Measurements from ENCODE around the gene KPNA1.

DNA sequence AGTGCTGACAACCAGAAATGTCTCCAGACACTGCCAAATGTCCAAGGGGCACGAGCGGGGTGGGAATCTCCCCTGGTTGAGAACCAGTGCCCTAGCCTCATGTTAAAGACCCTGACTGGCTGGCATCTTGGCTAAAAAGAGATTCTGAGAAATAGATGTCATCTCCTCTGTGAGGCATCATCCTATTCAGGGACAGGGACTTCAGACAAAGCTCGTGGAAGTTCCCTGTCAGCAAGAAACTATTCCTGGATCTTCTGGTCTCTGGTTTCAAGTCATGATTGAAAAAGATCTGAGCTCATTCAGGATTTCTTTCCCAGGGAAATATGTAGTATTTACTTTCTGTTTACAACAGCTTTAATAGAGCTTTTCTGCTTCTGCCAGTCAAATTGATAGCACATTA lies 109.7 kb downstream of the KPNA1 start:
- TF ChIP-seq RAD21 (IDR thresholded peaks at IDR 0.05) (no peak), YY1 (IDR thresholded peaks at IDR 0.05) (no peak), TAF1 (conservative IDR thresholded peaks at IDR 0.05) (no peak), HNF4G (IDR thresholded peaks at IDR 0.05) (no peak), SP1 (IDR thresholded peaks at IDR 0.05) (no peak), RXRA (IDR thresholded peaks at IDR 0.05) (no peak), GABPA (IDR thresholded peaks at IDR 0.05 in 1 of 2, conservative IDR thresholded peaks at IDR 0.05 in 1 of 2) (no peak), EGR1 (IDR thresholded peaks at IDR 0.05; ENCODE audit: low read depth in 2 of 2) (no peak), JUND (IDR thresholded peaks at IDR 0.05) (no peak), HNF4A (conservative IDR thresholded peaks at IDR 0.05) (no peak)
- TF ChIP-seq, protein P1, sequence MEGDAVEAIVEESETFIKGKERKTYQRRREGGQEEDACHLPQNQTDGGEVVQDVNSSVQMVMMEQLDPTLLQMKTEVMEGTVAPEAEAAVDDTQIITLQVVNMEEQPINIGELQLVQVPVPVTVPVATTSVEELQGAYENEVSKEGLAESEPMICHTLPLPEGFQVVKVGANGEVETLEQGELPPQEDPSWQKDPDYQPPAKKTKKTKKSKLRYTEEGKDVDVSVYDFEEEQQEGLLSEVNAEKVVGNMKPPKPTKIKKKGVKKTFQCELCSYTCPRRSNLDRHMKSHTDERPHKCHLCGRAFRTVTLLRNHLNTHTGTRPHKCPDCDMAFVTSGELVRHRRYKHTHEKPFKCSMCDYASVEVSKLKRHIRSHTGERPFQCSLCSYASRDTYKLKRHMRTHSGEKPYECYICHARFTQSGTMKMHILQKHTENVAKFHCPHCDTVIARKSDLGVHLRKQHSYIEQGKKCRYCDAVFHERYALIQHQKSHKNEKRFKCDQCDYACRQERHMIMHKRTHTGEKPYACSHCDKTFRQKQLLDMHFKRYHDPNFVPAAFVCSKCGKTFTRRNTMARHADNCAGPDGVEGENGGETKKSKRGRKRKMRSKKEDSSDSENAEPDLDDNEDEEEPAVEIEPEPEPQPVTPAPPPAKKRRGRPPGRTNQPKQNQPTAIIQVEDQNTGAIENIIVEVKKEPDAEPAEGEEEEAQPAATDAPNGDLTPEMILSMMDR (IDR thresholded peaks at IDR 0.05; ENCODE audit: low read depth, low read length, missing input control), result no peak
- TF ChIP-seq, protein P2, sequence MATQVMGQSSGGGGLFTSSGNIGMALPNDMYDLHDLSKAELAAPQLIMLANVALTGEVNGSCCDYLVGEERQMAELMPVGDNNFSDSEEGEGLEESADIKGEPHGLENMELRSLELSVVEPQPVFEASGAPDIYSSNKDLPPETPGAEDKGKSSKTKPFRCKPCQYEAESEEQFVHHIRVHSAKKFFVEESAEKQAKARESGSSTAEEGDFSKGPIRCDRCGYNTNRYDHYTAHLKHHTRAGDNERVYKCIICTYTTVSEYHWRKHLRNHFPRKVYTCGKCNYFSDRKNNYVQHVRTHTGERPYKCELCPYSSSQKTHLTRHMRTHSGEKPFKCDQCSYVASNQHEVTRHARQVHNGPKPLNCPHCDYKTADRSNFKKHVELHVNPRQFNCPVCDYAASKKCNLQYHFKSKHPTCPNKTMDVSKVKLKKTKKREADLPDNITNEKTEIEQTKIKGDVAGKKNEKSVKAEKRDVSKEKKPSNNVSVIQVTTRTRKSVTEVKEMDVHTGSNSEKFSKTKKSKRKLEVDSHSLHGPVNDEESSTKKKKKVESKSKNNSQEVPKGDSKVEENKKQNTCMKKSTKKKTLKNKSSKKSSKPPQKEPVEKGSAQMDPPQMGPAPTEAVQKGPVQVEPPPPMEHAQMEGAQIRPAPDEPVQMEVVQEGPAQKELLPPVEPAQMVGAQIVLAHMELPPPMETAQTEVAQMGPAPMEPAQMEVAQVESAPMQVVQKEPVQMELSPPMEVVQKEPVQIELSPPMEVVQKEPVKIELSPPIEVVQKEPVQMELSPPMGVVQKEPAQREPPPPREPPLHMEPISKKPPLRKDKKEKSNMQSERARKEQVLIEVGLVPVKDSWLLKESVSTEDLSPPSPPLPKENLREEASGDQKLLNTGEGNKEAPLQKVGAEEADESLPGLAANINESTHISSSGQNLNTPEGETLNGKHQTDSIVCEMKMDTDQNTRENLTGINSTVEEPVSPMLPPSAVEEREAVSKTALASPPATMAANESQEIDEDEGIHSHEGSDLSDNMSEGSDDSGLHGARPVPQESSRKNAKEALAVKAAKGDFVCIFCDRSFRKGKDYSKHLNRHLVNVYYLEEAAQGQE (IDR thresholded peaks at IDR 0.05), result no peak
- TF ChIP-seq, protein P3, sequence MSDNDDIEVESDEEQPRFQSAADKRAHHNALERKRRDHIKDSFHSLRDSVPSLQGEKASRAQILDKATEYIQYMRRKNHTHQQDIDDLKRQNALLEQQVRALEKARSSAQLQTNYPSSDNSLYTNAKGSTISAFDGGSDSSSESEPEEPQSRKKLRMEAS (IDR thresholded peaks at IDR 0.05), result no peak
- TF ChIP-seq, protein P4, sequence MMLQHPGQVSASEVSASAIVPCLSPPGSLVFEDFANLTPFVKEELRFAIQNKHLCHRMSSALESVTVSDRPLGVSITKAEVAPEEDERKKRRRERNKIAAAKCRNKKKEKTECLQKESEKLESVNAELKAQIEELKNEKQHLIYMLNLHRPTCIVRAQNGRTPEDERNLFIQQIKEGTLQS (IDR thresholded peaks at IDR 0.05), result no peak
